Right ventricle myocardium inferior (tissue), 1 donor: ENCODE data around the gene LENG9. TPM values are rescaled to one million over a fixed set of nuclear protein-coding genes. Genes with fewer than 3 reads are reported as not detected.
A peak's percentile ranks its signal among the peaks of the same experiment; 100 is the strongest.
"Not testable (repeated sequence)": the region's sequence is repeated elsewhere in the genome, so short reads cannot be mapped to it uniquely, and the experiment has no call there.

Experiments
- ATAC-seq: fragments of 200-7000 bp; cut with Tn5 transposase; one replicate; pipeline ENCODE4 v1.9.1; 2020; ENCODE audit warnings: mild to moderate bottlenecking, moderate library complexity
- DNase-seq: peaks from one replicate; pipeline ENCODE4 v3.0.0; 2021; ENCODE audit errors: missing footprints
- intact Hi-C: fragments of 100-400 bp; cut with DNase I; formaldehyde crosslinking; loops from one replicate; pipeline ENCODE4 v1.11.0; 2022
- total RNA-seq: library from RNA; stranded (reverse); fragmentation: NEBNext Ultra II Directional; extraction: Animal tissue kit (Norgen Biotek cat#: 25700); gene quantifications from one replicate; pipeline ENCODE4 v1.2.1, GENCODE V29; 2021
- donor health status: DM: no; HTN: yes; CAD: no; lungs with severe emphysema.

The LENG9 gene
- total RNA-seq, 1 donor from 2014 or later = 1.8 TPM

DNA sequence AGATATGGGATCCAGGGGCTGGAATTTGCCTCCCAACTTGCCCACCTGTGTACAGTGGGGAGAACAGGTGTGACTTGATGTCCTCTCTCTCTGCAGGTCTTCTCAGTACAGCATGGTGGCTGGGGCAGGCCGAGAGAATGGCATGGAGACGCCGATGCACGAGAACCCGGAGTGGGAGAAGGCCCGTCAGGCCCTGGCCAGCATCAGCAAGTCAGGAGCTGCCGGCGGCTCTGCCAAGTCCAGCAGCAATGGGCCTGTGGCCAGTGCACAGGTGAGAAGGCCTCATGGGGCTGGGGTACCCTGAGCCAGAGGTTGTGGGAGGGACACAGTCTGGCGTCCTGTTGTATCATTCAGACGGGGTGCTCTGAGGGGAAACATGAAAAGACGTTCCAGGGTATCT, 11.6 kb downstream of the LENG9 start:
- intact Hi-C loops = no loop called here
- DNase-seq (no peak), ATAC-seq (no peak)

DNA sequence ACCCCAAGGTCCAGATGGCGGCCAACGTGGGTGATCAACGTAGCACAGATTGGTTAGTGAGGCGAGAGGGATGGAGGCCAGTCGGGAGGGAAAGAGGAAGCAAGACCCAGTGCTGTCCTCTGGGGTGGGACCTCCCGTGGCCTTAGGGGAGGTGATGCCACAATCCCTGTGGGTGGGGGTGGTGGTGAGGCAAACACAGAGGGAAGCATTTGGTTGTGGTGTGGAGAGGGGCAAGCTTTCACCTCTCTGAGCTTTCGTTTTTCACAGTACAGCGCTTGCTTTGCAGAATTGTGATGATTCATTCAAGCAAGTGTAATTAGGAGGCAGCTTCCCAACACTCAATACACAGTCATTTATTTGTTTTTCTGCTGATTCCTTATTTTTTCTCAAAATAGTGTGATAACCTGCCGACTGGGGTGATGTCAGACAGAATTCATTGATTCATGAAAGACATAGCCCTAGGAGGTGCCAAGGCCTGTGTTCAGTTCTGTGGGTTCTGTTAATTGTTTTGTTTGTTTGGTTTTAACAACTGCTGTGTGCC, 12.2 kb downstream of the LENG9 start:
- no peak for ATAC-seq
- no peak for DNase-seq
- intact Hi-C loops = no loop called here

DNA sequence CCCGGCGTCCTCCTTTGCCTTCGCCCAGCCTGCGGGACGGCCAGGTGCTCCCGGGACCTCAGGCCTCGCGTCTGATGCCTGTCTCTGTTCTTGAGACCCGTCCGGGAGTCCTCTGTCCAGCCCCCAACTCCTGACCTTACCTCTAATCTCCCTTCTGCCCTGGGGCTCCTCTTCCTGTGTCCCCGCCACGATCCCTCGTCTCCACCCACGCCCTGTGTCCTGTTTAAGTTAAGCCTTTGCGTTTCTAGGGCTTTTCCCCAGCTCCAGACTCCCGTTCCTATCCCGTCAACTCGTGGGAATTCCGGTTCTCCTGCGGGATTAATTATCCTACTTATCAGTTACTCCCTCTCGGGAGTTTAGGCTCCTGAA, 13.9 kb downstream of the LENG9 start:
- DNase-seq (no peak), ATAC-seq (no peak)
- intact Hi-C loops = loop anchor here (1.0 kb wide), 1 partner anchor 14 kb away; the partner anchor contains the start of gene LENG9

DNA sequence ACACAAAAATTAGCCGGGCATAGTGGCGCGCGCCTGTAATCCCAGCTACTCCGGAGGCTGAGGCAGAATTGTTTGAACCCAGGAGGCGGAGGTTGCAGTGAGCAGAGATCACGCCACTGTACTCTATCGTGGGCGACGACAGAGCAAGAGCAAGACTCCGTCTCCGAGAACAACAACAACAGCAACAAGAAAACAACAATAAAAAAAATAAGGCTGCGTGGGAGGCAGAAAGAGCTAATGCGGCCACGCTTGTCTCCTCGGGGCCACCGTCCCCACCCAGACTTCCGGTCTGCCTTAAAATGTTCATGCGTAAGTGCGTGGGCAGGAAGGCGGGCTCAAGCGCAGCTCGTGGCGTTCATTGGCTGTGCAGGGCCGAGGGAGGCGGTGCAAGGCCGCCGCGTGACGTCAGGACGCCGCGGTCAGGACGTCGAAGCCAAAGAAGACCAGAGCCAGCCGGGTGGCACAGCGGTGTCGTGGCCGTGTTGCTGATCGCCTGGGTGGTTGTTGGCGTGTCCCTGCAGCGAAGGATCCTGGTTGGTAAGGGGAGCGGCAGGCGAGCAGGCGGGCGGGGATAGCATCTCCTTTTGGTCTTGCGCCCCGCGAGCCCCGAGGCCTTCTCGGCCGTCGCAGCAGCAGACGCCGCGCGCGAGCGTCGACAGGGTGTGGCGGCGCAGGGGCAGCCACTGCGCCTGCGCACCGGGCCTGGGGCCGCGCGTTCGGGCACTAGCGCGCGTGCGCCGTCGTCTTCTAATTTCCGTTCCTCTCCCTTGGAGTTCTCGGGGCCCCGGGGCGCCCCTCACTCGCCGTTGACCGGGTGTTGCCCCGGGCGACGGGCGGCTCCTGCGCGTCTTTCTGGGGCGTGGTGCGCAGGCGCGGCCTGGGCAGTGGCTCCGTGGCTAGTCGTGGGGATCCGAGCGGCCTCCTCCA, 14.5 kb downstream of the LENG9 start, which contains the start of gene LENG8:
Gene LENG8 (plus strand): TSS at position 426 of the 927 bp plus-strand sequence. CDS start 2,146 bp downstream, outside the sequence.
- ATAC-seq (peak; percentile 98), DNase-seq (peak; percentile 99)
- intact Hi-C loops = loop anchor here (1.0 kb wide), 1 partner anchor 14 kb away; the partner anchor contains the start of gene LENG9

DNA sequence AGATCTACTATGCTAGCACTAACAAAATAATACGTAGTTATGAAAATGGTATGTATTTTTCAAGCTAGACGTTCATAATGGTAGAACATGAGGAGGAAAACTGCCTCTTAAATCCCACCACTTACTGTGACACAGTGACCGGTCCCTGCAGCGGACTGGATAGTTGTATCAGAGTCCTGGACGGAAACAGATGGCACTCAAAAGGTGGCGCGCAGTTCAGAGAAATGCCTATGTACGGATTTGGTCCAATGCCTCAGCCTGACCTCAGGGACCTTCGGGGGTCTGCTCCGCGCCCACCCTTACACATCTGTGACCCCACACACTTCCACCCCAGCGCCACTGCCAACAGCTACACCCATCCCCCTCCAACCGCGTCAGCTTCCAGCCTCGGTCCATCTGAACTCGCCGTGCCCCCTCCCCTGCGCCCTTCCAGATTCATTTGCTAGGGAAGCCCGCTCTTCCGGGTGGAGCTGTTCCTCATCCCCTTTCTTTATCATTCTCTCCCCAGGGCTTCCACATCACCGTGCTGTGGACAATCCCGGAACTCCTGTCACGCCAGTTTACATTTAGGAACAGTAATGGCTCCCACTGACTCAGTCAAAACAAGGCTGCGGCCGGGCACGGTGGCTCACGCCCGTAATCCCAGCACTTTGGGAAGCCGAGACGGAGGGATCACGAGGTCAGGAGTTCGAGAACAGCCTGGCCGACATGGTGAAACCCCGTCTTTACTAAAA, 15.4 kb downstream of the LENG9 start:
- intact Hi-C loops = no loop called here
- ATAC-seq (peak; percentile 16), DNase-seq (peak; percentile 78)

DNA sequence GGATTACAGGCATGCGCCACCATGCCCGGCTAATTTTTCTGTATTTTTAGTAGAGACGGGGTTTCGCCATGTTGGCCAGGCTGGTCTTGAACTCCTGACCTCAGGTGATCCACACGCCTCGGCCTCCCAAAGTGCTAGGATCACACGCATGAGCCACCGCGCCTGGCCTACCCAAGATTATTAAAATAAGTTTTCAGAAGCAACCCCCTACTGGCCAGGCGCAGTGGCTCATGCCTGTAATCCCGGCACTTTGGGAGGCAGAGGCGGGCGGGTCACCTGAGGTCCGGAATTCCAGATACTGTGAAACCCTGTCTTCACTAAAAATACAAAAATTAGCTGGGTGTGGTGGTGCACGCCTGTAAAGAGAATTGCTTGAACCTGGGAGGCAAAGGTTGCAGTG, 17.2 kb downstream of the LENG9 start:
- DNase-seq, intact Hi-C loops, ATAC-seq: not testable (repeated sequence)

DNA sequence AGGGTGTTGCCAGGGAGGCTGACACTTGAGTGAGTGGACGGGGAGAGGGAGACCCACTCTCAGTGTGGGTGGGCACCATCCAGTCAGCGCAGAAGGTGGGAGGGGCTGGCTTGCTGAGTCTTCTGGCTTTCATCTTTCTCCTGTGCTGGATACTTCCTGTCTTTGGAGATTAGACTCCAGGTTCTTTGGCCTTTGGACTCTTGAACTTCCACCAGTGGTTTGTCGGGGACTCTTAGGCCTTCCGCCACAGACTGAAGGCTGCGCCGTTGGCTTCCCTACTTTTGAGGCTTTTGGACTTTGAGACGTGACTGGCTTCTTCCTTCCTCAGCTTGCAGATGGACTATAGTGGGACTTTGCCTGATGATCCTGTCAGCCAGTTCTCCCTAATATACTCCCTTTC, 18.8 kb downstream of the LENG9 start:
- no peak for DNase-seq
- intact Hi-C loops = no loop called here
- no peak for ATAC-seq

DNA sequence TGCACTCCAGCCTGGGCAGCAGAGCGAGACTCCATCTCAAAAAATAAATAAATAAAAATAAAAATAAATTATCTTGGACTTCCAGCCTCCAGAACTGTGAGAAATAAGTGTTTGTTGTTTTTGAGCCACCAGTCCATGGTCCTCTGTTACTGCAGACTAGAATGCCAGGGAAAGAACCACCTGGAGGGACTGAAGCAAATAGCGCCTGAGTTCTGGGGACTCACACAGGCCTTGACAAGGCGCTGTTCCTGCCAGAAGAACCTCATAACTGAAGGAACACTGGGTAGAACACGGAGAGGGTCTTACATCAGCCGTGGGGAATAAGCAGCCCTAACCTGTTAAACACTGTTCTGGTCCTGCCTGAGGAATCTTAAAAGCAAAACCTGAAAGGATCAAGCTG, 22.9 kb downstream of the LENG9 start:
- DNase-seq (no peak), ATAC-seq (no peak)
- intact Hi-C loops = no loop called here

DNA sequence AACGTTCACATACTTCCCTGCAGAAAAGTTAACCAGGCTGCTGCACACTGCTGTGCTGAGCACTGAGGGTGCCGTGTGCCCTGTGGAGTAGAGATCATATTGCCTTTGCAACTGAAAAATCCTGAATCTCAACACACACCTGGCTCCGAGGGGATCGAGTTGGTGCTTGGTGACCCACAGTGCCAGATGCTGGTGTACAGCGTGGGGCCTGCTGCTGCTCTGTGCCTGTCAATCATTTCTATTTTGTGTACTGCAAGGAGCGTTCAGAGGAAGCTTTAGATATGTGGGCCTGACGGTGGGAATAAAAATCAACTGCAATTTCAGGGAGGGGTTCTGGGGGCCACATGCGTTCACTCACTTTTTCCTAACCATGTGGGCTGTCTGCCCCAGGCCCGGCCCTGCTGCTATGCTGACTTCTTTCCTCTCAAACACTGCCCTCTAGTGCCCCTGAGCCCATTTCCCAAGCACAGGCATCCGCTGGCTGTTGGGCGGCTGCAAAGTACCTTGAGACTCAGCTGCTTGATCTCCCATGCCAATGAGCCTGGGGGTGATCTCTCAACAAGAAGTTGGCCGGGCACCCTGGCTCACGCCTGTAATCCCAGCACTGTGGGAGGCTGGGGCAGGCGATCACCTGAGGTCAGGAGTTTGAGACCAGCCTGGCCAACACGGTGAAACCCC, 24.3 kb downstream of the LENG9 start:
- ATAC-seq (no peak), DNase-seq (no peak)
- intact Hi-C loops = no loop called here

DNA sequence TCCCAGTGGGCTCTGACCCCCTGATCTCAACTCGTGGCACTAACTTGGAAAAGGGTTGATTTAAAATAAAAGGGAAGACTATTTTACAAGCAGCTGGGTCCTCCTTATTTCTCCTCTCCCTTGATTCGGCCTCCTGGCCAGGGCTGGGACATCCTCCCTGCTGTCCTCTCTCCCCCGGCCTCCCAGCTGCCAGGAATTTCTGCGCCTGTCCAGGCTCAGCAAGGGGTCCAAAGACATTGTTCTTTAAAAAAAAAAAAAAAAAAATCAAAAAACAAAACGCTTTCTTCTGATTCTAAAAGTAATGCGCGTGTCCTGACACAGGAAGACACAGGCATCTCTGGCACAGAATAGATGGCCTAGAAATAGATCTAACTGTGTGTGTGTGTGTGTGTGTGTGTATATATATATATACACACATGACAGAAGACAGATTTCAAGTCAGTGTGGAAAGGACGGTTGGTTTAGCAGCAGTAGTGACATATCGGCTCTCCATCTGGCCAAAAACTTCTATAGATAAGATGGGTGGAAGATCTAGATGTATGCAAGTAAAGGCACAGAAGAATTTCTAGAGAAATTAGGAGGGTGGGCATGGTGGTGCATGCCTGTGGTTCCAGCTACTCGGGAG, 26.8 kb downstream of the LENG9 start:
- intact Hi-C loops = no loop called here
- no peak for DNase-seq
- ATAC-seq = no peak

DNA sequence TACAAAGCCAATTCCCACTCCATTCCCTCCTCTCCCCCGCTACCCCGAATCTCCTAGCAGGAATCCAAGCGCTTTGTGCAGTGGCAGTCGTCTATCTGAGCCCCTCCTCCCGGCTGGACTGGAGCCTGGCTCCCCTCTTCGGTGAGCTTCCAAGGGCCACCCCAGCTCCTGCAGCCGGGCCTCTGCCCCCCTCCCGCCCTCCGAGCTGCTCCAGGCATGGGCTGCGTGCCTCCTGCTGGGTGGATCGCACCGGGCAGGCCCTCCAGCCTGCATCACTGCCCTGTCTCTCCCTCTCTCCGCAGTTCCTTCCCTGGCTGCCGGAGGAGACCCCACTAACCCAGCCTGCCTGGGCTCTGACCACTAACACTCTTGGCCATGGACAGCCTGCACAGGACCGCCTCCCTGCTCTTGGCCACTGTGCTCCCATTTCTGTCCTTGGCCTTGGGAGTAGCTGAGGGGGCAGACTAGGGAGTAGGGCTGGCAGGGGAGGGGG, 27.5 kb downstream of the LENG9 start:
- DNase-seq (no peak), ATAC-seq (peak; percentile 22)
- intact Hi-C loops = no loop called here

DNA sequence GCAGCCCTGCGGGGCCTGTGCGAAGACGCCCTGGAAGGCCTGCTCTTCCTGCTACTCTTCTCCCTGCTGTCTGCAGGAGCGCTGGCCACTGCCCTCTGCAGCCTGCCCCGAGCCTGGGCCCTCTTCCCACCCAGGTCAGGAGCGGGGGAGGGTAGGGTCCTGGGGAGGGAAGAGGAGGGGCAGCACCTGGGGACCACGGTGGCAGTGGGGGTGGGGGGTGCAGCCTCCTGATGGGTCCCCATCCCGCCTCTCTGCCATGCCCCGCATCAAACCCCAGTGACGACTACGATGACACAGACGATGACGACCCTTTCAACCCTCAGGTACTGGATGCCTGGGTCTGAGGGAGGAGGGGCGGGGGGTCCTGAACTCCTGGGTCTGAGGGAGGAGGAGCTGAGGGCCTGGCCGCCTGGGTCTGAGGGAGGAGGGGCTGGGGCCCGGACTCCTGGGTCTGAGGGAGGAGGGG, 28.0 kb downstream of the LENG9 start:
- ATAC-seq (peak; percentile 2), DNase-seq (no peak)
- intact Hi-C loops = no loop called here

DNA sequence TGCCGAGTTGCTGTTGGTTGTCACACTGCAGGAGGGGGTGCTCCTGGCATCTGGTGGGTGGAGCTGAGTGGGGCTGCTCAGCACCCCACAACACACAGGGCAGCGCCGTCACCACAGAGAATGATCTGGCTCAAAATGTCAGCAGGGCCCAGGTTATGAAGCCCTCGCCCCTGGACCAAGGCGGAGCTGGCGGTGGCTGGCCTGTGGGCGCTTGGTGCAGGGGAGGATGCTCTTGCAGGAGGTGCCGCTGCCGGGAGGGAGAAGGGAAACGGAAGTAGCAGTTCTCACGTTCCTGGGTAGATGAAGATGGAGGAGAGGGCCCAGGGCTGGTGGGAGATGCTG, 28.7 kb downstream of the LENG9 start:
- no peak for ATAC-seq
- intact Hi-C loops = loop anchor here (5.0 kb wide), 1 partner anchor 42 kb away; no protein-coding TSS in a partner anchor
- no peak for DNase-seq

DNA sequence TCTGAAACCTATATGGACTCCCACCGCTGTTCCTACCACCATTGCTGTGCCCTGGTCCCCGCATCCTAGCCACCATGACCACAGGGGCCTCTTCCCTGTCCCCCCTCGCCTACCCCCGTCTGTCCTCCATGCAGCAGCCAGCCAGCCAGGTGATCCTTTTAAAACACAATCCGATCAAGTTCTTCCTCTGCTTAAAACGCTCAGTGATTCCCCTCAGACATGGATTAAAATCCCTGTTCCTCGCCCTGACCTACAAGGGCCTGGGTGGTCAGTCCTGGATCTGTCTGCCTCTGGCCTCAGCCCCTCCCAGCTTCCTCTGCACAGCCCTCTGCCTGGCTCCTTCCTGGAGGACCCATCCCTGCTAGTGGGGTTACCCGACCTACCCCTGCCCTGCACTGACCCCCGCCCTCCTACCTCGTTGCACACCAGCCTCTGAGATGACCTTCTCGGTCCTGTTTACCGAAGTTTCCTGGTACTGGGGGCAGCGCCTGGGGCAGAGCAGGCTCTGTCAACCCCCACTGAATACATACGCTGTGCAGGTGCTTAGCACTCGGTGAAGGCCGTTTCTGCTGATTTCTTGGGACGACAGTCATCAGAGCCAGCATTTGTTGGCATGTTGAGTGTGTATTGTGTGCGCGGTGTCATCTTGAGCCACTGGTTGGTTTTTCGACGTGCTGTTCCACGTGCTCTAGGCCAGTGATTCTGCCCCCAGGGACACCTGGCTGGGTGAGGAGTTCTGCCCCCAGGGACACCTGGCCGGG, 29.3 kb downstream of the LENG9 start:
- ATAC-seq (no peak), DNase-seq (no peak)
- intact Hi-C loops = loop anchor here (5.0 kb wide), 1 partner anchor 43 kb away; no protein-coding TSS in a partner anchor

DNA sequence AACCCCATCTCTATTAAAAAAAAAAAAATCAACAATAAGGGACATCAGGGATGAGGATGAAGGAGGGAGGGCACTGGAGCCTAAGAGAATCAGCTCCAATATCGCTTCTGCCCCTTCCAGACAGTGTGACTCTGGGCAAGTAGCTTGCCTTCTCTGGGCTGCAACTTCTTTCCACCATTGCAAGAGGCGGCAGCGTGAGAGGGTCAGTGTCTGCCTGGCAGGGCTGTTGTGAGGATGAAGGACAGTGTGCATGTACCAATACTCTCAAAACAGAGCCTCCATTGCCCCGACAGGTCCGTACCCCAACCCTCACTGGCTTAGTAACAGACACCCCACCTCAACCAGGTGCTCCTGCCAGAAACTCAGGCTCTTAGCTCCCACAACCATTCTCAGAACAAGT, 29.9 kb downstream of the LENG9 start:
- ATAC-seq = no peak
- no peak for DNase-seq
- intact Hi-C loops = loop anchor here (5.0 kb wide), 1 partner anchor 44 kb away; no protein-coding TSS in a partner anchor

DNA sequence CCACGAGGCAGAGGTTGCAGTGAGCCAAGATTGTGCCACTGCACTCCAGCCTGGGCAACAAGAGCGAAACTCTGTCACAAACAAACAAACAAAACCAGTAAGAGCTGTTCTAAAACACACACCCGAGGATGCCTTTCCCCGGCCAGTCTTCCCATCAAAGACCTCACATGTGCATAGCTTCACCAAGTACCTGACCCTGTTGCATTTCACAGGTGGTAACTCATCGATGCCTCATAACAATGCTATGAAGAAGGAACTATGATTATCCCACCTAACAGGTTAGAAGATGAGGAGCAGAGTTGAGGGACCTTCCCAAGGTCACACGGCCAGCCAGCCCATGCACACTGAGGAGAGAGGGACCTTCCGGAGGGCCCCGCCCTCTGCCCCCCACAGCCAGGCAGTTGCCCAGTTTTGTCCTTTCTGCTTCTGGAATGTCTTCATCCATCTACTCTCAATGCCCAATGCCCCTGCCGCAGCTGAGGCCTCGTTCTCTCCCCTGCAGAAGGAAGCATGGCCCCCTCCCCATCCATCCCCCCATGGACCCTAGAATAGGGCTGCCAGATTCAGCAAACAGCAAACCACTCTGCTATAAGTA, 31.3 kb downstream of the LENG9 start:
- ATAC-seq (no peak), DNase-seq (no peak)

DNA sequence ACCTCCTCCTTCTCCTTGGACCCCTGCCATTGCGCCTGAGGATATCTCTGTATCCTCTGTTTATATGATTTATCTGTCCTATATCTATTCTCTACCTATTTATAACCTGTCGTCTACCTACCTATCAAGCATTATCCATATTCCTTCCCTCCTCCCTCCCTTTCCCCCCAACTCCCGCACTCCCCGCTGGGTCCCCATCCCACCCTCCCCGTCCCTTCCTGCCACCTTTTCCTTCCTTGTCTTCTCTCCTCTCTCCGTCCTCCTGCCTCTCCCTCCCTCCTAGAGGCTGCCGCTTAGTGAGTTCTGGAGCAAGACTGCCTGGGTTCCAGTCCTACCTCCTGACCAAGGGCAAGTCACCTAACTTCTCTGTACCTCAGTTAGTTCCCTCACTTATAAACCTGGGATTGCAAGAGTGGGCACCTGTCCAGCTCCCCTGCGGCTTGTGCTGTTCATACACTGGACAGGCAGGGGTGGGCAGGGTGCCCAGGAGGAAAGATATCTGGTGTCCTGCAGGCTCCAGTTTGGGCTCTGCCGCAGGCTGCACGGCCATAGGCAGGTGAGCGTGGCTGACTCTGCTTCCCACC, 32.2 kb downstream of the LENG9 start:
- intact Hi-C loops = loop anchor here (5.0 kb wide), 1 partner anchor 46 kb away; no protein-coding TSS in a partner anchor
- ATAC-seq (peak; percentile 14), DNase-seq (no peak)

More for the DNA sequence above, 31.3 kb downstream of the LENG9 start:
- intact Hi-C loops = loop anchor here (5.0 kb wide), 1 partner anchor 45 kb away; no protein-coding TSS in a partner anchor
